GM18861 (cell line): ENCODE data around the gene TMEM202.
"Not testable (repeated sequence)": the region's sequence is repeated elsewhere in the genome, so short reads cannot be mapped to it uniquely, and the experiment has no call there.

Experiments
- ATAC-seq: cut with Tn5 transposase; IDR thresholded peaks from one replicate; pipeline ENCODE4 v1.9.1; 2021; ENCODE audit not compliant: unreplicated experiment

The TMEM202 gene

GRCh38 chr15:72397796-72398588 lies at the start of gene TMEM202:
Gene TMEM202, plus strand, starts transcription at chr15:72398305. Its CDS starts 22 bp downstream, at chr15:72398327.
- no peak for ATAC-seq

- no peak for ATAC-seq
These were observed 44.8 kb upstream of the TMEM202 start for GRCh38 chr15:72353266-72353665.

GRCh38 chr15:72354496-72354895 lies 43.6 kb upstream of the TMEM202 start:
- ATAC-seq: no peak

- no peak for ATAC-seq
These were observed 40.0 kb upstream of the TMEM202 start for GRCh38 chr15:72358121-72358520.

GRCh38 chr15:72358650-72359171 lies 39.4 kb upstream of the TMEM202 start:
- no peak for ATAC-seq

- no peak for ATAC-seq
These were observed 36.9 kb upstream of the TMEM202 start for GRCh38 chr15:72361176-72361575.

GRCh38 chr15:72365844-72366243 lies 32.3 kb upstream of the TMEM202 start:
- ATAC-seq: peak; percentile 84

GRCh38 chr15:72368325-72368724 lies 29.8 kb upstream of the TMEM202 start:
- no peak for ATAC-seq

- no peak for ATAC-seq
These were observed 29.2 kb upstream of the TMEM202 start for GRCh38 chr15:72368899-72369298.

- ATAC-seq: no peak
These were observed 28.1 kb upstream of the TMEM202 start for GRCh38 chr15:72369964-72370363.

GRCh38 chr15:72372361-72372760 lies 25.7 kb upstream of the TMEM202 start:
- no peak for ATAC-seq

- ATAC-seq: no peak
These were observed 22.6 kb upstream of the TMEM202 start for GRCh38 chr15:72375501-72375845.

- peak; percentile 67 for ATAC-seq
These were observed 22.1 kb upstream of the TMEM202 start, which contains the start of gene HEXA for GRCh38 chr15:72375846-72376581. Gene HEXA, minus strand, starts transcription at chr15:72376014. Its CDS starts 42 bp downstream, at chr15:72375972.

- ATAC-seq: no peak
These were observed 20.8 kb upstream of the TMEM202 start for GRCh38 chr15:72377331-72377730.

GRCh38 chr15:72379106-72379505 lies 19.0 kb upstream of the TMEM202 start:
- not testable (repeated sequence) for ATAC-seq

- no peak for ATAC-seq
These were observed 18.2 kb upstream of the TMEM202 start for GRCh38 chr15:72379856-72380430.

GRCh38 chr15:72380743-72381142 lies 17.4 kb upstream of the TMEM202 start:
- ATAC-seq: no peak

GRCh38 chr15:72382146-72382545 lies 16.0 kb upstream of the TMEM202 start:
- ATAC-seq: no peak

- ATAC-seq: no peak
These were observed 10.4 kb upstream of the TMEM202 start for GRCh38 chr15:72387741-72388140.

GRCh38 chr15:72389231-72389630 lies 8.9 kb upstream of the TMEM202 start:
- ATAC-seq: no peak

- not testable (repeated sequence) for ATAC-seq
These were observed 1.8 kb upstream of the TMEM202 start for GRCh38 chr15:72396331-72396730.

GRCh38 chr15:72398648-72399047 lies 543 bp downstream of the TMEM202 start:
- ATAC-seq: no peak
